H1 (cell line): ENCODE results near the gene SMIM17. TPM values are rescaled to one million over a fixed set of nuclear protein-coding genes. Genes with fewer than 3 reads are reported as not detected.

Experiments
- CTCF ChIA-PET: fragments of 300-600 bp; sonication (Branson Sonifier 250); formaldehyde crosslinking; loops from one replicate; lab custom pipeline; 2021; ENCODE audit not compliant: partially characterized antibody; lab: Charles Lee
- POLR2A ChIA-PET: fragments of 300-600 bp; sonication (Branson Sonifier 250); formaldehyde crosslinking; loops from one replicate; lab custom pipeline; 2021; ENCODE audit warnings: inconsistent platforms; ENCODE audit not compliant: partially characterized antibody; lab: Charles Lee
- DNase-seq, 2 experiments: peaks; one replicate each; pipeline versions ENCODE4 v3.0.0 to v3.0.0-alpha.2; 2010 to 2022; ENCODE audit warnings: low spot score in 2 of 2, low read depth in 1 of 2, mixed read lengths in 1 of 2
- FAIRE-seq: peaks from 2 replicates; lab custom pipeline; 2011; peaks lifted over from hg19 to GRCh38; lab: Jason Lieb, UNC
- H2AFZ ChIP-seq: 2 replicates; pipeline ENCODE4 v1.8.1; 2012; ENCODE audit warnings: low read length, inconsistent platforms
- H2AK5ac ChIP-seq: 2 replicates; pipeline ENCODE4 v1.6.1; 2013; ENCODE audit warnings: low read depth, low read length
- H2BK120ac ChIP-seq: replicated peaks from 2 replicates; pipeline ENCODE3; 2013; ENCODE audit warnings: low read depth, low read length, inconsistent platforms
- H2BK12ac ChIP-seq: 2 replicates; pipeline ENCODE4 v1.6.1; 2013; ENCODE audit warnings: low read depth, low read length
- H2BK15ac ChIP-seq: 2 replicates; pipeline ENCODE4 v1.6.1; 2013; ENCODE audit warnings: low read length
- H2BK20ac ChIP-seq: 2 replicates; pipeline ENCODE4 v1.6.1; 2013; ENCODE audit warnings: low read length
- H2BK5ac ChIP-seq: 2 replicates; pipeline ENCODE4 v1.6.1; 2013; ENCODE audit warnings: low read depth, low read length
- H3K14ac ChIP-seq: 2 replicates; pipeline ENCODE4 v1.6.1; 2013; ENCODE audit warnings: inconsistent platforms; ENCODE audit not compliant: insufficient read length
- H3K18ac ChIP-seq: 2 replicates; pipeline ENCODE4 v1.6.1; 2013; ENCODE audit warnings: low read length; ENCODE audit errors: extremely low read depth
- H3K23ac ChIP-seq: 2 replicates; pipeline ENCODE4 v1.6.1; 2013; ENCODE audit warnings: inconsistent platforms; ENCODE audit not compliant: insufficient read length
- H3K23me2 ChIP-seq: 2 replicates; pipeline ENCODE4 v1.6.1; 2013; ENCODE audit warnings: low read depth, low read length
- H3K27ac ChIP-seq: 2 replicates; pipeline ENCODE4 v1.6.1; 2011; ENCODE audit warnings: low read depth, low read length, inconsistent platforms
- H3K27me3 ChIP-seq, 4 experiments: replicated peaks in 1 of 4; 1 replicate in 1 of 4; 2 replicates in 3 of 4; pipeline versions ENCODE4 v1.6.1 to v1.8.1; 2011 to 2013; ENCODE audit warnings: low read length in 3 of 4, mild to moderate bottlenecking in 3 of 4, inconsistent platforms in 2 of 4, mixed read lengths in 2 of 4, moderate library complexity in 1 of 4; ENCODE audit not compliant: control insufficient read depth in 3 of 4, insufficient read depth in 3 of 4; ENCODE audit errors: extremely low read depth in 1 of 4
- H3K36me3 ChIP-seq, 4 experiments: 2 replicates each; pipeline versions ENCODE4 v1.6.1 to v1.8.1; 2011 to 2013; ENCODE audit warnings: mild to moderate bottlenecking in 4 of 4, low read length in 3 of 4, moderate library complexity in 2 of 4, control low read depth in 1 of 4, inconsistent platforms in 1 of 4; ENCODE audit not compliant: insufficient read depth in 4 of 4, control insufficient read depth in 2 of 4
- H3K4ac ChIP-seq: replicated peaks from 2 replicates; pipeline ENCODE3; 2013; ENCODE audit warnings: low read length, low read depth, mixed read lengths, inconsistent platforms; ENCODE audit not compliant: insufficient read length
- H3K4me1 ChIP-seq, 4 experiments: replicated peaks in 1 of 4; 1 replicate in 1 of 4; 2 replicates in 3 of 4; pipeline versions ENCODE4 v1.6.1 to v1.8.1; 2011 to 2013; ENCODE audit warnings: low read length in 3 of 4, inconsistent platforms in 2 of 4, mixed read lengths in 1 of 4; ENCODE audit not compliant: insufficient read depth in 4 of 4, control insufficient read depth in 3 of 4
- H3K4me2 ChIP-seq, 2 experiments: 2 replicates each; pipeline versions ENCODE4 v1.6.1 to v1.8.1; 2011 to 2013; ENCODE audit warnings: low read depth in 2 of 2, low read length in 2 of 2, control low read depth in 1 of 2, inconsistent platforms in 1 of 2, mild to moderate bottlenecking in 1 of 2; ENCODE audit not compliant: insufficient read depth in 1 of 2
- H3K4me3 ChIP-seq, 4 experiments: fragments of 200-600, 300-600 bp in 1 of 4; sonication (generic), shearing (Covaris generic), sonication (Bioruptor Twin) in 1 of 4; 2 replicates each; pipeline versions ENCODE4 v1.5.1 to v1.8.1; 2011 to 2016; ENCODE audit warnings: low read length in 4 of 4, low read depth in 3 of 4, control low read depth in 2 of 4, inconsistent platforms in 2 of 4, mild to moderate bottlenecking in 2 of 4, mixed read lengths in 1 of 4, moderate library complexity in 1 of 4; ENCODE audit not compliant: insufficient read depth in 2 of 4; ENCODE audit errors: extremely low read depth in 1 of 4
- H3K56ac ChIP-seq: replicated peaks from 2 replicates; pipeline ENCODE3; 2013; ENCODE audit warnings: low read depth, mild to moderate bottlenecking, mixed read lengths, low read length, inconsistent platforms; ENCODE audit not compliant: insufficient read length
- H3K79me1 ChIP-seq: 2 replicates; pipeline ENCODE4 v1.6.1; 2013; ENCODE audit warnings: low read depth, low read length, control low read depth
- H3K79me2 ChIP-seq, 2 experiments: 2 replicates each; pipeline versions ENCODE4 v1.6.1 to v1.8.1; 2012 to 2013; ENCODE audit warnings: low read length in 2 of 2, mild to moderate bottlenecking in 2 of 2, inconsistent platforms in 1 of 2; ENCODE audit not compliant: insufficient read depth in 2 of 2, control insufficient read depth in 1 of 2
- H3K9ac ChIP-seq, 4 experiments: replicated peaks in 1 of 4; 1 replicate in 1 of 4; 2 replicates in 3 of 4; pipeline versions ENCODE4 v1.6.1 to v1.8.1; 2011 to 2013; ENCODE audit warnings: low read depth in 3 of 4, low read length in 3 of 4, control low read depth in 2 of 4, mild to moderate bottlenecking in 2 of 4, moderate library complexity in 2 of 4, inconsistent platforms in 1 of 4; ENCODE audit errors: extremely low read depth in 1 of 4
- H3K9me3 ChIP-seq, 2 experiments: 2 replicates each; pipeline versions ENCODE4 v1.6.1 to v1.8.1; 2012 to 2013; ENCODE audit warnings: mild to moderate bottlenecking in 2 of 2, moderate library complexity in 2 of 2, control low read depth in 1 of 2, inconsistent platforms in 1 of 2, low read depth in 1 of 2, low read length in 1 of 2, mixed read lengths in 1 of 2; ENCODE audit not compliant: insufficient read depth in 2 of 2
- H4K20me1 ChIP-seq, 2 experiments: replicated peaks in 1 of 2; 2 replicates each; pipeline versions ENCODE3 to v1.8.1; 2011 to 2013; ENCODE audit warnings: inconsistent platforms in 2 of 2, low read length in 2 of 2, mild to moderate bottlenecking in 1 of 2; ENCODE audit not compliant: insufficient read depth in 2 of 2, control insufficient read depth in 1 of 2
- H4K5ac ChIP-seq: 2 replicates; pipeline ENCODE4 v1.6.1; 2013; ENCODE audit warnings: low read length, low read depth, mixed read lengths, inconsistent platforms; ENCODE audit not compliant: insufficient read length
- H4K8ac ChIP-seq: 2 replicates; pipeline ENCODE4 v1.8.0; 2013; ENCODE audit warnings: mild to moderate bottlenecking, moderate library complexity, low read length, inconsistent platforms; ENCODE audit not compliant: insufficient read depth; ENCODE audit errors: extremely low read depth
- H4K91ac ChIP-seq: replicated peaks from 2 replicates; pipeline ENCODE3; 2013; ENCODE audit warnings: low read length, mixed read lengths, inconsistent platforms; ENCODE audit not compliant: insufficient read length
- CEBPB ChIP-seq: IDR thresholded peaks from 2 replicates; pipeline ENCODE4 v1.6.1; 2012; ENCODE audit warnings: low read depth, low read length
- POU5F1 ChIP-seq: IDR thresholded peaks from 2 replicates; pipeline ENCODE4 v1.6.1; 2011; ENCODE audit warnings: low read depth, mild to moderate bottlenecking, low read length, moderate library complexity
- WGBS, 2 experiments: shearing (Covaris generic) in 1 of 2; methylation state at CpG; one replicate each; pipeline versions ENCODE4 v1.1.6 to v1.1.7; 2013 to 2015; ENCODE audit warnings: low lambda C conversion rate in 2 of 2, mixed read lengths in 2 of 2, inconsistent platforms in 1 of 2, low coverage in 1 of 2, missing lambda C conversion rate in 1 of 2; ENCODE audit not compliant: insufficient replicate concordance in 2 of 2, insufficient coverage in 1 of 2, insufficient read length in 1 of 2; ENCODE audit errors: extremely low coverage in 1 of 2, missing lambda C conversion rate in 1 of 2; 5-methylcytosine and 5-hydroxymethylcytosine counted together
- polyA plus RNA-seq, 7 experiments: library from polyadenylated mRNA; depleted of rRNA in 3 of 7; stranded (reverse) in 5 of 7; unstranded in 2 of 7; fragments of >200 nt in 5 of 7; fragments of 200-250 nt in 2 of 7; gene quantifications; 1 replicate in 5 of 7; 2 replicates in 1 of 7; 4 replicates in 1 of 7; pipeline versions ENCODE4 v1.2.1 to v1.2.3, GENCODE V29; 2011 to 2013; ENCODE audit warnings: missing spikeins in 2 of 7, mixed read lengths in 2 of 7
- total RNA-seq: library from RNA; stranded (reverse); fragmentation: NEBNext Ultra II Directional; extraction: Animal tissue kit (Norgen Biotek cat#: 25700); gene quantifications from 2 replicates; pipeline ENCODE4 v1.2.1, GENCODE V29; 2021

The SMIM17 gene
- total and polyA plus RNA-seq, 2 of the 8 experiments (the other 6 are each of a cell fraction or from before 2014, with no cell fraction given) = 0.06 TPM; not detected in 1

DNA sequence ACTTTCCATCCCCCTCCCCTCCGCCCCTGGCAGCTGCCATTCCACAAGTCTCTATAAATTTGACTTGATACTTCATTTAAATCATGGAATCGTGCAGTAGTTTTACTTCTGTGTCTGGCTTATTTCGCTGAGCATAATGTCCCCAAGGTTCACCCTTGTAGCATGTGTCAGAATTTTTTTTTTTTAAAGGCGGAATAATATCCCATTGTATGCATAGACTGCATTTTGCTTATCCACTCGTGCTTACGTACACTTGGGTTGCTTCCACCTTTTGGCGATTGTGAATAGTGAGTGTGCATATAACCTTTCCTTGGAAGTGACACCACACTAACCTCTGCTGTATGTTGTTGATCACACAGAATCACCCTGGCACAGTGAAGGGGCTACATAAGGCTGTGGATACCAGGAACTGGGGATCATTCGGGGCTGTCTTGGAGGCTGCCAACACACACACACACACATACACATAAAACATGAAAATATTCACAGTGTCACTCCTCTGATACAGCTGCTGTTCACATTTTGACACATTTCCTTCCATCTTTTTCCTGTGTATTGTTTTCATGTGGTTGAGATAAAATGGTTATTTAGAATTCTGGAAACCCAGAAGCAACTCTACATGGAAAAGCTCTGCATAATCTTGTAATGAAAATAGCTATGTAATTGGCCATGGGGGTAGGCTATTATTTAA is 34.5 kb upstream of the SMIM17 start:
- H3K79me2 ChIP-seq = peaks cover 7 to 34% of the 10 kb centered on the region in 2 experiments
- POLR2A ChIA-PET = interaction anchor here (1.3 kb wide), 1 partner anchor 13 kb away, joined by 7 read pairs; the partner anchor contains the start of gene ZNF71
- DNase-seq = no peak

More for the DNA sequence above, 34.5 kb upstream of the SMIM17 start:
- Histone ChIP-seq H4K20me1 (no peaks in the 10 kb centered on the region), H3K9ac (no peak overlapping the region), H2AK5ac (no peak overlapping the region), H3K23ac (no peak overlapping the region), H3K4me3 (no peak overlapping the region), H4K5ac (no peak overlapping the region), H3K79me1 (peaks cover 5% of the 10 kb centered on the region), H3K18ac (no peak overlapping the region), H4K8ac (no peak overlapping the region), H2BK5ac (no peak overlapping the region), H3K9me3 (peaks cover 17 to 35% of the 10 kb centered on the region in 2 experiments), H3K27me3 (no peaks in the 10 kb centered on the region), H2AFZ (no peak overlapping the region)
- FAIRE-seq = no peak
- TF ChIP-seq CEBPB (no peak), POU5F1 (no peak)
- TF ChIP-seq, all 59 proteins: peak for 0
- Histone ChIP-seq H3K36me3 (no peaks in the 10 kb centered on the region; a peak in 3 of 8 replicates), H3K14ac (no peak overlapping the region), H3K4ac (no peak overlapping the region), H3K23me2 (no peaks in the 10 kb centered on the region), H3K4me2 (no peak overlapping the region), H3K27ac (no peak overlapping the region), H2BK20ac (no peak overlapping the region), H2BK12ac (no peak overlapping the region), H2BK120ac (no peak overlapping the region), H4K91ac (no peak overlapping the region), H2BK15ac (no peak overlapping the region), H3K56ac (no peak overlapping the region), H3K4me1 (no peaks in the 10 kb centered on the region; a peak in 1 of 7 replicates)
- WGBS, 2 experiments = 95% methylated on average over 8 of the region's 8 CpGs; no CpG with 5 or more reads in 1 of the 2 experiments
- CTCF ChIA-PET = no interaction called here
